ENCODE results near the gene FSTL5. TPM values are rescaled to one million over a fixed set of nuclear protein-coding genes. Genes with fewer than 3 reads are reported as not detected.

The FSTL5 gene
- total RNA-seq, 1 donor, result not detected

DNA sequence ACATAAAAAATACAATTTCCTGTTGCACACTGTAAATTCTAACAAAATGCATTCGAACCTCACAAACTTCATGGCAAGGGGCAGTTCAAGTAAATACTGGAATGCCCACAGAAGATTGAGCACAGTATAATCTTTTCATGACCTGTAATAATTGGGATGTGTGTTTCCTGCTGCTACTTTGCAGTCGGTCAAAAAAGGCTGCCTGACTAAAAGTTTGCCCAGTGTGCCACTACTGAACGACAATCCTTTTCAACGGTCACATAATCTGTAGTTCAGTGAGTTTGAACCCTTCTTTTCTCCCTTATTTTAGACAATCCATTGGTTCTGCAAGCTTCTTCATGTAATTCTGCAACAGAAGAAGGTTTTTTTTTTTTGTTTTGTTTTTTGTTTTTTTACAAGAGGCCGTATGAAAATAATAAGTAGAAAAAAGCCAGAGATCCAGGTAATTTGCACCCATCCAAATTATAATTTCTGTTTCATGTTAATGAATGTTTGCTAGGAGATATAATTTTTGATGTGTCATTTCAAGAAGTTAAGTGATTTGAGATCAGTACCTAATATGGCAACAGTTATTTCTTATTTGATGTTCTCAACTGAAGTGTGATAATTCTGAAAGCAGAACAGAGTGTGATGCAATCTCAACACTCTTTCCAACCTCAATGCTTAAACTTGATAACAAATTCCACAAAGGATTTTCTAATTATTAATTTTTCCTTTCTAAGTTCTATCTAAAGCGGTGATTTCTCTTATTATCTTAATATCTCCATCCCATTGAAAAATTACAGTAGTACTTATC is 237.6 kb downstream of the FSTL5 start:
- Histone ChIP-seq H3K27ac (ENCODE audit: low read depth, low read length) (no peak overlapping the region), H3K9me3 (ENCODE audit: low read depth, low read length) (no peaks in the 10 kb centered on the region), H4K20me1 (ENCODE audit: insufficient read depth, low read length) (no peaks in the 10 kb centered on the region), H3K27me3 (ENCODE audit: insufficient read depth, low read length) (no peaks in the 10 kb centered on the region), H3K4me2 (ENCODE audit: insufficient read depth, low read length) (no peak overlapping the region), H3K4me1 (ENCODE audit: insufficient read depth, low read length) (no peaks in the 10 kb centered on the region), H3K4me3 (ENCODE audit: insufficient read depth, low read length) (no peak overlapping the region), H2AFZ (ENCODE audit: low read length) (no peak overlapping the region), H3K36me3 (ENCODE audit: insufficient read depth, low read length) (no peaks in the 10 kb centered on the region), H3K79me2 (ENCODE audit: insufficient read depth, low read length) (no peaks in the 10 kb centered on the region)
- no peak for DNase-seq (ENCODE audit: insufficient read length, low spot score, missing footprints)
- TF ChIP-seq, protein P1, sequence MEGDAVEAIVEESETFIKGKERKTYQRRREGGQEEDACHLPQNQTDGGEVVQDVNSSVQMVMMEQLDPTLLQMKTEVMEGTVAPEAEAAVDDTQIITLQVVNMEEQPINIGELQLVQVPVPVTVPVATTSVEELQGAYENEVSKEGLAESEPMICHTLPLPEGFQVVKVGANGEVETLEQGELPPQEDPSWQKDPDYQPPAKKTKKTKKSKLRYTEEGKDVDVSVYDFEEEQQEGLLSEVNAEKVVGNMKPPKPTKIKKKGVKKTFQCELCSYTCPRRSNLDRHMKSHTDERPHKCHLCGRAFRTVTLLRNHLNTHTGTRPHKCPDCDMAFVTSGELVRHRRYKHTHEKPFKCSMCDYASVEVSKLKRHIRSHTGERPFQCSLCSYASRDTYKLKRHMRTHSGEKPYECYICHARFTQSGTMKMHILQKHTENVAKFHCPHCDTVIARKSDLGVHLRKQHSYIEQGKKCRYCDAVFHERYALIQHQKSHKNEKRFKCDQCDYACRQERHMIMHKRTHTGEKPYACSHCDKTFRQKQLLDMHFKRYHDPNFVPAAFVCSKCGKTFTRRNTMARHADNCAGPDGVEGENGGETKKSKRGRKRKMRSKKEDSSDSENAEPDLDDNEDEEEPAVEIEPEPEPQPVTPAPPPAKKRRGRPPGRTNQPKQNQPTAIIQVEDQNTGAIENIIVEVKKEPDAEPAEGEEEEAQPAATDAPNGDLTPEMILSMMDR (IDR thresholded peaks at IDR 0.05; ENCODE audit: extremely low read depth, low read depth, low read length), result no peak

DNA sequence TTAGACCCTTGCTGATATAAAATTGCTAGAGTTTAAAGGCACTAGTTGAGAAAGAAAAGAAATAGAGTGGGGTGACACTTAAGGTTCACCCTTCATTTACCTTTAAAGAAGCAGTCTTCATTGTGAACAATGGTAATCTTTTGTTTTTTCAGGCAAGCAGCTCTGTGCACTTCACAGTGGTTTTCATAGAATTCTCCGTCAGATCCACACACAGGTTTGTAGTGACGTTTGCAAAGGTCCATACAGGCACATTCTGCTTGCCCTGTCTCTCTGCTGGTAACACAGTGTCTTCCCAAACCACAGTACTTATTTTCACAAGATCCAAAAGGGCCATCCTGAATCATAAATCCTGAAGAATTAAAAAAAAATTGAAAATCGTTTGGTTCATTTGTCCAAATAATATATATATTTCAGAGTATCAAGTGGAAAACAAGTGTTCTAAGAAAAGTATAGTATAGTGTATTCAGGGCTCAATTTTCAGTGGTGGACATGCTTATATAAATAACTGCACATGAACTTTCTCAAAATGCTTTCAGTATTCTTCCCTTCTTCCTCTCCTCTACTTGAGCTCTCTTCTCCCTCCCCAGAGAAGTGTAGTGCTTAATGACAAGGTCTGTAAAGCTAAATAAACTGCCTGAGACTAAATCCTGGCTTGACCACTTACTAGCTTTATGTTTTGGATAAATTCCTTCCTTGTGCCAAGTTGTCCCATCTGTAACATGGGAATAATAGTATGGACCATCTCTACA is 243.3 kb downstream of the FSTL5 start:
- TF ChIP-seq, protein P1 (IDR thresholded peaks at IDR 0.05; ENCODE audit: extremely low read depth, low read depth, low read length), result no peak
- Histone ChIP-seq H2AFZ (ENCODE audit: low read length) (no peak overlapping the region), H4K20me1 (ENCODE audit: insufficient read depth, low read length) (no peaks in the 10 kb centered on the region), H3K9me3 (ENCODE audit: low read depth, low read length) (no peaks in the 10 kb centered on the region), H3K4me2 (ENCODE audit: insufficient read depth, low read length) (no peak overlapping the region), H3K36me3 (ENCODE audit: insufficient read depth, low read length) (no peaks in the 10 kb centered on the region), H3K27me3 (ENCODE audit: insufficient read depth, low read length) (no peaks in the 10 kb centered on the region), H3K4me1 (ENCODE audit: insufficient read depth, low read length) (no peaks in the 10 kb centered on the region), H3K79me2 (ENCODE audit: insufficient read depth, low read length) (no peaks in the 10 kb centered on the region), H3K4me3 (ENCODE audit: insufficient read depth, low read length) (no peak overlapping the region), H3K27ac (ENCODE audit: low read depth, low read length) (no peak overlapping the region)
- no peak for DNase-seq (ENCODE audit: insufficient read length, low spot score, missing footprints)

DNA sequence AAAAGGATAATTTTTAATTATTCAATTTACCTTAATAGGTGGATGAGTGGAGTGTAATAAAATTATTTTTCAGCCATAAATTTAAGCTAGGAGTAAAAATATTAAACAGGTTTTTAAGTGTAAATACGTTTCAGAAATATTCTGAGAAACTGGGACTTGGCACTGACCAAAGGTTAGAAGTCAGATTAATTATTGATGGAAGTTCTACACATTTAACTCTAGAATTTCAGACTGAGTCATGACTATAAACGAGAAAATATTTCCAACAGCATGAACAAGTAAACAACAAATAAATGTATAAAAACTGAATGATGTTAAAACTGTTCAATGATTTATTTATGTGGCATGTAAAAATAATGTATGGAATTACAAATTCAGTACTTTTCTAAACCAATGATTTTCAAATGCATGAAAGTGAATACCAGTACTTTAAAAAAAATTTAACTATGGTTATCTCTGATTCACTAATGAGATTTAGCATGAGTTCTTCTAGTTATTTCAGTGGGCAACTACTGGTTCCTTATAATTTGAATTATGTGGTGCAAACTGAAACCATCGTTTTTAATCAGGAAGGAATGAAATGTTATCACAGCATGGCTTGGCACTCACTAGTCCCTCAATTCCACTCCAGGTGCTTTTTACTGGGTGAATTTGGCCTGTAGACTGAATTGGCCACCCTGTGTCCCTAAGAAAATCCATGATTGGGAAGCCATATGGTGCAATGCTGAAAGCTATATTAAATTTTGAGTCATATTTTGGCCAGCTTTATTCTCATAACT is 244.2 kb downstream of the FSTL5 start:
- H2AFZ ChIP-seq (ENCODE audit: low read length), result no peak overlapping the region
- H3K79me2 ChIP-seq (ENCODE audit: insufficient read depth, low read length), result no peaks in the 10 kb centered on the region
- H3K4me2 ChIP-seq (ENCODE audit: insufficient read depth, low read length), result no peak overlapping the region
- DNase-seq (ENCODE audit: insufficient read length, low spot score, missing footprints), result no peak
- no peaks in the 10 kb centered on the region for H3K9me3 ChIP-seq (ENCODE audit: low read depth, low read length)
- TF ChIP-seq, protein P1 (IDR thresholded peaks at IDR 0.05; ENCODE audit: extremely low read depth, low read depth, low read length), result no peak
- H3K36me3 ChIP-seq (ENCODE audit: insufficient read depth, low read length), result no peaks in the 10 kb centered on the region
- no peaks in the 10 kb centered on the region for H3K4me1 ChIP-seq (ENCODE audit: insufficient read depth, low read length)
- H4K20me1 ChIP-seq (ENCODE audit: insufficient read depth, low read length), result no peaks in the 10 kb centered on the region
- no peaks in the 10 kb centered on the region for H3K27me3 ChIP-seq (ENCODE audit: insufficient read depth, low read length)
- H3K27ac ChIP-seq (ENCODE audit: low read depth, low read length), result no peak overlapping the region
- H3K4me3 ChIP-seq (ENCODE audit: insufficient read depth, low read length), result no peak overlapping the region

Measured in osteoblast (primary cell).